ENCODE data around the gene RPN2. TPM values are rescaled to one million over a fixed set of nuclear protein-coding genes. Genes with fewer than 3 reads are reported as not detected.

The RPN2 gene
- total RNA-seq, 2 donors from 2014 or later: 154 to 269 TPM

DNA sequence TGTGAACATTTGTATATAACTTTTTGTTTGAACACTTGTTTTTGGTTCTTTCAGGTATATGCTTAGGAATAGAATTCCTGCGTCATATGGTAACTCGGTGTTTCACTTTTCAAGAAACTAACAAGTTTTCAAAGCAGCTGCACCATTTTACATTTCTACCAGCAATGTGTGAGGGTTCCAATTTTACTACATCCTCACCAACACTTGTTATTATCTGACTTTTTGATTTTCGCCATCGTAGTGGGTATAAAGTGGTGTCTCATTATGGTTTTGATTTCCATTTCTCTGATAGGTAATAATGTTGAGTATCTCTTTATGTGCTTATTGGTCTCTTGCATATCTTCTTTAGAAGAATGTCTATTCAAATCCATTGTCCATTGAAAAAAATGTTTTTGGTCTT is 39.8 kb downstream of the RPN2 start:
- TF ChIP-seq, protein P1, sequence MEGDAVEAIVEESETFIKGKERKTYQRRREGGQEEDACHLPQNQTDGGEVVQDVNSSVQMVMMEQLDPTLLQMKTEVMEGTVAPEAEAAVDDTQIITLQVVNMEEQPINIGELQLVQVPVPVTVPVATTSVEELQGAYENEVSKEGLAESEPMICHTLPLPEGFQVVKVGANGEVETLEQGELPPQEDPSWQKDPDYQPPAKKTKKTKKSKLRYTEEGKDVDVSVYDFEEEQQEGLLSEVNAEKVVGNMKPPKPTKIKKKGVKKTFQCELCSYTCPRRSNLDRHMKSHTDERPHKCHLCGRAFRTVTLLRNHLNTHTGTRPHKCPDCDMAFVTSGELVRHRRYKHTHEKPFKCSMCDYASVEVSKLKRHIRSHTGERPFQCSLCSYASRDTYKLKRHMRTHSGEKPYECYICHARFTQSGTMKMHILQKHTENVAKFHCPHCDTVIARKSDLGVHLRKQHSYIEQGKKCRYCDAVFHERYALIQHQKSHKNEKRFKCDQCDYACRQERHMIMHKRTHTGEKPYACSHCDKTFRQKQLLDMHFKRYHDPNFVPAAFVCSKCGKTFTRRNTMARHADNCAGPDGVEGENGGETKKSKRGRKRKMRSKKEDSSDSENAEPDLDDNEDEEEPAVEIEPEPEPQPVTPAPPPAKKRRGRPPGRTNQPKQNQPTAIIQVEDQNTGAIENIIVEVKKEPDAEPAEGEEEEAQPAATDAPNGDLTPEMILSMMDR (IDR thresholded peaks at IDR 0.05): no peak
- no peak for DNase-seq
- Histone ChIP-seq H3K9ac (ENCODE audit: low read depth in 2 of 2, low read length in 2 of 2) (no peak overlapping the region), H3K36me3 (no peaks in the 10 kb centered on the region), H3K27ac (no peak overlapping the region), H3K9me3 (no peaks in the 10 kb centered on the region), H3K4me3 (no peak overlapping the region), H3K27me3 (no peaks in the 10 kb centered on the region), H3K4me1 (no peaks in the 10 kb centered on the region)
- intact Hi-C loops (cut with DNase I): no loop called here

GRCh38 chr20:37219751-37220668 is 40.9 kb downstream of the RPN2 start:
- H3K36me3 ChIP-seq: peaks cover 1% of the 10 kb centered on the region
- H3K27me3 ChIP-seq: no peaks in the 10 kb centered on the region
- TF ChIP-seq, protein P1 (IDR thresholded peaks at IDR 0.05): no peak
- H3K27ac ChIP-seq: no peak overlapping the region
- no peak for DNase-seq
- intact Hi-C loops (cut with DNase I): no loop called here
- no peaks in the 10 kb centered on the region for H3K9me3 ChIP-seq
- no peak overlapping the region for H3K9ac ChIP-seq (ENCODE audit: low read depth in 2 of 2, low read length in 2 of 2)
- H3K4me3 ChIP-seq: no peak overlapping the region
- no peaks in the 10 kb centered on the region for H3K4me1 ChIP-seq

DNA sequence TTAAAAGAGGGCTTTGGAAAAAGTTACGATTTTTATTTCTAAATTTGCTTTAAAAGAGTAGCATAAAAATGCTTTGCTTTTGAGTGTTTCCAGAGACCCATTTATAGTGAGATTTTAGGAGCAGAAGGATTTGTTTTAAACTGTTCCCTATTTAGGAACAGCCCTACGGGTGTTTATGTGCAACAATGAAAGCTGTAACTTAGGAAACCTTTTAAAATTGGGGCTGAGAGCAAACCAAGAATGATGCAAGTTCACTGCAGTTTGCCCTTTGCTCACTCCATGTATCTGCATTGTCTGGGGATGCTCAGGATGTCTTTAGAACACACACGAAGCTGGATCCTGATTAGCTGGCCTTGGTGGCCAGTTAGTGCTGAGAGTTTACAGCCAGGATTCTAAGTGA is 41.6 kb downstream of the RPN2 start:
- no peaks in the 10 kb centered on the region for H3K4me1 ChIP-seq
- TF ChIP-seq, protein P1 (IDR thresholded peaks at IDR 0.05): no peak
- no peak overlapping the region for H3K27ac ChIP-seq
- no peak overlapping the region for H3K4me3 ChIP-seq
- no peaks in the 10 kb centered on the region for H3K9me3 ChIP-seq
- H3K27me3 ChIP-seq: no peaks in the 10 kb centered on the region
- DNase-seq: no peak
- peaks cover 8% of the 10 kb centered on the region for H3K36me3 ChIP-seq
- intact Hi-C loops (cut with DNase I): no loop called here
- H3K9ac ChIP-seq (ENCODE audit: low read depth in 2 of 2, low read length in 2 of 2): no peak overlapping the region

DNA sequence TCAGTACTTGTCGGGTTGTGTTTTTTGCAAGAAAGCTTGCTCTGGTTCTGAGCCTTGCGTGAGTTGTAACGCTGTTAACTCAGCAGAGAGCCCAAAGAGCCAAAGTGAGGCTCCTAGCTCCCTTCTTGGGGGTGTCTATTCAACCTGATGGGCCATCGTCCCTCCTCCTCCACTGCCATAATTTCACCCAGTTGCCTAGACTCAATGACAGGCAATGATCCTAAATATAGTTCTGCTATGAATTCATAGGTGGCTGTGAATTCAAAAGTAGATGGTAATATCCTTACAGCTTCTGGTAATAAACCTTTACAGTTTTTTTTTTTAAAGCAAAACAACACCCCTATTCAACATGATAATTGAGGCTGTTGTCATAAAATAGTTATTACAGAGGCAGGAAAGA is 43.0 kb downstream of the RPN2 start:
- H3K36me3 ChIP-seq: peaks cover 9% of the 10 kb centered on the region
- no peaks in the 10 kb centered on the region for H3K4me1 ChIP-seq
- intact Hi-C loops (cut with DNase I): no loop called here

DNA sequence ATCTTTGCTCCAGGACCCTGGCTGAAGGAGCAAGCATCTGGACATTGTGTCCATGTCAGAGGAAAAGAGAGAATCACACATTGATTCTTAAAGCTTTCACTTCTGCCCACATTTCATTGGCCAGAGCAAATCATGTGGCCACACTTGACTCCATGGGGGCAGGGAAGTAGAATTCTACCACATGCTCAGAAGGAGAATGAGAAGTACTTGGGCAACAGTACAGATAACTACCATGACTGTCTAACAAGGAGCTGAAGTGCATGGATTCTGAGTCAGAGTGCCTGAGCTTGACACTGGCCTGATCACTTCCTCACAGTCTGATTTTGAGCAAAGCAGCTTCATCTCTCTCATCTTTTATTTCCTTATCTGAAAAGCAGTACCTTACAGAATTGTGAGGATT is 43.9 kb downstream of the RPN2 start:
- intact Hi-C loops (cut with DNase I): no loop called here
- TF ChIP-seq, protein P1 (IDR thresholded peaks at IDR 0.05): no peak
- Histone ChIP-seq H3K9me3 (no peaks in the 10 kb centered on the region), H3K27me3 (no peaks in the 10 kb centered on the region), H3K36me3 (peaks cover 9% of the 10 kb centered on the region), H3K4me3 (no peak overlapping the region), H3K4me1 (no peaks in the 10 kb centered on the region), H3K27ac (no peak overlapping the region), H3K9ac (ENCODE audit: low read depth in 2 of 2, low read length in 2 of 2) (no peak overlapping the region)
- no peak for DNase-seq

More for the DNA sequence above, 43.0 kb downstream of the RPN2 start:
- no peak for DNase-seq
- Histone ChIP-seq H3K4me3 (no peak overlapping the region), H3K27me3 (no peaks in the 10 kb centered on the region), H3K27ac (no peak overlapping the region), H3K9ac (ENCODE audit: low read depth in 2 of 2, low read length in 2 of 2) (no peak overlapping the region), H3K9me3 (no peaks in the 10 kb centered on the region)
- TF ChIP-seq, protein P1 (IDR thresholded peaks at IDR 0.05): no peak
